Stimulated activated CD8-positive, alpha-beta memory T cell treated with anti-CD3 and anti-CD28 coated beads, Interleukin-12 subunit alpha, Interleukin-12 subunit beta, amount 100 ng/mL, for 24 hours (primary cell): ENCODE measurements around the gene TMEM131.
"Not testable (repeated sequence)": the region's sequence is repeated elsewhere in the genome, so short reads cannot be mapped to it uniquely, and the experiment has no call there.

Source experiments
- DNase-seq: peaks from one replicate; pipeline ENCODE4 v3.0.0-alpha.2; 2020; ENCODE audit errors: extremely low read depth

Gene TMEM131

GRCh38 chr2:97724501-97724900, 271.2 kb downstream of the TMEM131 start:
- no peak for DNase-seq

GRCh38 chr2:97724073-97724410, 271.7 kb downstream of the TMEM131 start:
- DNase-seq, result no peak

- DNase-seq, result no peak
Measured at GRCh38 chr2:97723156-97724072, 272.3 kb downstream of the TMEM131 start.

- no peak for DNase-seq
Measured at GRCh38 chr2:97722227-97722626, 273.5 kb downstream of the TMEM131 start.

- DNase-seq, result no peak
Measured at GRCh38 chr2:97720746-97721145, 275.0 kb downstream of the TMEM131 start.

- DNase-seq, result no peak
Measured at GRCh38 chr2:97719362-97720155, 276.2 kb downstream of the TMEM131 start.

- no peak for DNase-seq
Measured at GRCh38 chr2:97718942-97719341, 276.8 kb downstream of the TMEM131 start.

GRCh38 chr2:97718051-97718882, 277.5 kb downstream of the TMEM131 start:
- DNase-seq, result no peak

- DNase-seq, result no peak
Measured at GRCh38 chr2:97717613-97717995, 278.1 kb downstream of the TMEM131 start.

- no peak for DNase-seq
Measured at GRCh38 chr2:97716695-97717612, 278.8 kb downstream of the TMEM131 start.

- no peak for DNase-seq
Measured at GRCh38 chr2:97715951-97716694, 279.6 kb downstream of the TMEM131 start.

- DNase-seq, result no peak
Measured at GRCh38 chr2:97714950-97715652, 280.6 kb downstream of the TMEM131 start.

GRCh38 chr2:97714084-97714949, 281.4 kb downstream of the TMEM131 start:
- DNase-seq, result no peak

GRCh38 chr2:97713296-97714083, 282.3 kb downstream of the TMEM131 start, which contains the start of gene ZAP70:
TSS of gene ZAP70 (plus strand) at chr2:97713576. CDS start at chr2:97724037, 10,461 bp downstream.
- no peak for DNase-seq

- DNase-seq, result no peak
Measured at GRCh38 chr2:97712693-97713295, 283.0 kb downstream of the TMEM131 start.

GRCh38 chr2:97712175-97712574, 283.6 kb downstream of the TMEM131 start:
- not testable (repeated sequence) for DNase-seq

- DNase-seq, result no peak
Measured at GRCh38 chr2:97711394-97711711, 284.4 kb downstream of the TMEM131 start.
